GM21423 (cell line): ENCODE measurements around the gene ARHGEF28.

Source experiments
- ATAC-seq: cut with Tn5 transposase; IDR thresholded peaks from one replicate; pipeline ENCODE4 v1.9.1; 2021; ENCODE audit warnings: mild to moderate bottlenecking, moderate library complexity; ENCODE audit not compliant: unreplicated experiment

Gene ARHGEF28

DNA sequence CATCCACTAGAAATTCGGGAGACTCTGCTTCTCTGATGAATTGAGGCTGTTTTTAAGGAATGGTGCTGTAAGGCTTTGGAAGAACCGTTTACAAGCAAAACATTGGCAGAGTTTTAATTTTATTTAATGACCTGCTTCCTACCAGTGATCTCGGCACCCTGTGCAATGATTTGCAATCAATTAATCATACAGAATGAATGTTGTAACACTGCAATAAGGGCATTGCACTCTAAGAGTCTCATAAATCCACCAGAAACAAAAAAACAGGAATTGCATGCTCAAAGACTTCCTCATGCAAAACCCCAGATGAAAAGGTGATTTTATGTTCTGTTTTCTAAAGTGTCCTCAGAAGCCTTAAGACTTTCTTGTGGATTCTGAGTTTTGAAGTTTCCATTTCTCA lies 295.7 kb downstream of the ARHGEF28 start:
- ATAC-seq = no peak

- ATAC-seq = no peak
Observed at GRCh38 chr5:73922224-73922623, 296.2 kb downstream of the ARHGEF28 start.

- ATAC-seq = no peak
Observed at GRCh38 chr5:73922875-73923557, 297.0 kb downstream of the ARHGEF28 start.

DNA sequence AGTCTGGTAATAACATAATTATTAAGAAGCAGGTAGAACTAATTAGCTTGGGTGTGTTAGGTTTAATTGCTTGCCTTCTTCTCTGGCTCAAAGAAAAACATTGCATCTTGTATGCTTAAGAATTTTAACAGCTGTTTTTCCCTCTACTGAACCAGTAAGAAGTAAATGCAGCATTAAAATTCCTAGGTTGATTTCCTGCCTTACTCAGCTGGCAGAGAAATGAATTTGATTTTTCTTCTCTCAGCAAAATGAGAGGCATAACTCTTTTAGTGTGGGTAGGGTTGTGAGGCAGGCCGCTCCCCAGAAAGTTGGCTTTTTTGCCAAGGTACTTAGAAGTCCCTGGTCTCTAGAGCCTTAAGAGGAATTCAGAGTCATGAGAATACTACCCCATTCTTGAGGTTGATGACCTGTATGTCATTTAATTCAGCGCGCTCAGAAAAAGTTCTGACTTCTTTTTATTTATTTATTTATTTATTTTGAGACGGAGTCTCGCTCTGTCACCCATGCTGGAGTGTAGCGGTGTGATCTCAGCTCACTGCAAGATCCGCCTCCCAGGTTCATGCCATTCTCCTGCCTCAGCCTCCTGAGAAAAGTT lies 302.6 kb downstream of the ARHGEF28 start:
- no peak for ATAC-seq

- ATAC-seq = no peak
Observed at GRCh38 chr5:73935719-73936118, 309.7 kb downstream of the ARHGEF28 start.

- ATAC-seq = no peak
Observed at GRCh38 chr5:73938280-73938937, 312.4 kb downstream of the ARHGEF28 start.

GRCh38 chr5:73938938-73939320 lies 312.9 kb downstream of the ARHGEF28 start:
- ATAC-seq = no peak

- no peak for ATAC-seq
Observed at GRCh38 chr5:73939557-73939956, 313.6 kb downstream of the ARHGEF28 start.

DNA sequence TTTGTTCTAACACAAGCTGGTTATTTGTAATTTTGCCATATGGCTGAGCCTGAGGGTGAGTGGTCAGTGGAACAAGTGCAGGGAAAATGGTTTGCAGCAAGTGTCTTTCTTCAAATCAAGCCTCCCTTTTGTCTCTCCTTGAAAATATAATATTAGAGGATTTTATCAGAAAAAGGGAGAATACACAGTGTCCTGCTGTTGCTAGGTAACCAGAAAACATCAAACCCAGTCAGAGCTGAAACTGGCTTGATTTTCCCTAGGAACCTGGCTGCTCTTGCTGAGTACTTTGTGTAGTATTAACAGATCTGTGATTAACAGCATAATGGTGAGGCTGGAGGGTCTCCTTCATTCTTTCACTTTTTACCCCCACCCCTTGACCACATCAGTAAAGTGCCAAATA lies 314.0 kb downstream of the ARHGEF28 start:
- no peak for ATAC-seq

DNA sequence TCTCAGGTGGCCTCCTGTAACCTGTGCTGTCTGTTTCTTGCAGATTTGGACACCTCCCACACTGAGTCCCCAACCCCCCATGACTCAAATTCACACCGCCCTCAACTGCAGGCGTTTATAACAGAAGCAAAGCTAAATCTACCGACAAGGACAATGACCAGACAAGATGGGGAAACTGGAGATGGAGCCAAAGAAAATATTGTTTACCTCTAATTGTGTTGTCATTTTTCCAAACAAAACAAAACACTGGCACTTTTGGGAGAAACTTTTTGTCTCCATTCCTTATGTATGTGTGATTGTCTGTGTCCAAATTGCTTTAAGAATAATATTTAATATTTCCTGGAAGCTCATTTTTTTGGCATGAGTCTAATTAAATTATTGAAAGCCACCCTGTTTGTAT lies 314.8 kb downstream of the ARHGEF28 start:
- ATAC-seq = no peak

- no peak for ATAC-seq
Observed at GRCh38 chr5:73942783-73943182, 316.8 kb downstream of the ARHGEF28 start.

- ATAC-seq = no peak
Observed at GRCh38 chr5:73943397-73943796, 317.4 kb downstream of the ARHGEF28 start.

DNA sequence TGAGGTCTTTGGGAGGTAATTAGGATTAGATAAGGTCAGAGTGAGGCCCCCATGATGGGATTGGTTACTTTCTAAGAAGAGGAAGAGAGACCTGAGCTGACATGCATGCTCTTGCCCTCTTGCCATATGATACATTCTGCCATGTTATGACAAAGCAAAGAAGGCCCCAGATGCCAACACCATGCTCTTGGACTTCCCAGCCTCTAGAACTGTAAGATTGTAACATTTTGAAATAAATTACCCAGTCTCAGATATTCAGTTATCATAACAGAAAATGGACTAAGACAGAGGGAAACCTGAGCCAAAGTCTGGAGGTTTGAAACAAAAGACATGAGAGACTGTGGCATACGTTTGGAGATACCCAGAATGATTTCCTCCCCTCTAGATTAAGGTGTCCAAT lies 318.6 kb downstream of the ARHGEF28 start:
- ATAC-seq = no peak

DNA sequence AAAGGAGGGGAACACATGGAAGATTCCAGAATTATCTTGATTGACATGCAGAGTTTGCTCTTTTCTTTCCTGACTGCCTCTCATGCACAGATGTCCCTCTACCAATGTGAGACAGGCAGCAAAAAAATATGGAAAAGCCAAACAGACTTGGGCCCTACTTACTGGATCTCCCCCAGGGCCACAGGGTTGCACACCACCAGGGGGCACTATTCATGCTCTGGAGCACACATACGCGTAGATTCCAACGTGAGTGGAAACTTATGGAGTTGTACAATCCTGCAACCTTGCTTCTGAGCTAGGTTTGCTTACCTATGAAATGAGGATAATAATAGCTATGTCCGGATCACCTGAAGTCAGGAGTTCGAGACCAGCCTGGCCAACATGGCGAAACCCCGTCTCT lies 319.5 kb downstream of the ARHGEF28 start:
- no peak for ATAC-seq

- ATAC-seq = no peak
Observed at GRCh38 chr5:73946278-73946677, 320.3 kb downstream of the ARHGEF28 start.

DNA sequence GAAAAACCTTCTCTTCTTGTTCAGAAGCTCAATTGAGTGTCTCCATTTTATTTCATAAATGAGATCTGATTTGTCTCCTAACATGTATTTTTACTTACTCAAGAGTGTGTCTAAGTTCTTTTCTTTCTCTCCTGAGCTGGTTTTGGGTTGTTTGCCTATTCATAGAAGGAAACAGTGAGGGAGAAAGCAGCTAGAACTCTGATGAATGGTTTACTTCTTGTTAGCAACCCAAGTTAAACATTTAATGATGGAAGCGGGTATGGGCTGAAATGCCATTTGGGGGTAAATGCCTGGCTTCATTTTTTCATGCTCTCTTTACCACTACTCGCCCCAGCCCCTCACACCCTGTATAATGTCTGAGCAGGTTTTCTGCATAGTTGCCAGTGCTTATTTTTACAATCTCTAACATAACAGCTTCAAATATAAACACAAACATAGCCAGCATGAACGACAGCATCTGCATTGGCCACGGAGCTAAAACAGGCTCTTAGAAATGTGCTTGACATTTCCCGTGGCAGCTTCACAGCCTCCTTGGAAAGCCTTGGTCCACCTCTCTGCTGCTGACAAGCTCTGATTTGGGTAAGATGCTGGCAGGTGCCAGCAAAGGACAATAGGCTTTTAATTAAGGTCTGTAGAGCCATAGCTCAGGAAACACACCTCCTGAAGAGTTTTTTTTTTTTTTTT lies 321.1 kb downstream of the ARHGEF28 start:
- ATAC-seq = no peak

GRCh38 chr5:73947906-73948640 lies 322.1 kb downstream of the ARHGEF28 start:
- no peak for ATAC-seq

GRCh38 chr5:73948720-73949119 lies 322.7 kb downstream of the ARHGEF28 start:
- ATAC-seq = no peak

- ATAC-seq = no peak
Observed at GRCh38 chr5:73950441-73950873, 324.5 kb downstream of the ARHGEF28 start.

GRCh38 chr5:73950912-73951430 lies 325.0 kb downstream of the ARHGEF28 start:
- ATAC-seq = no peak

DNA sequence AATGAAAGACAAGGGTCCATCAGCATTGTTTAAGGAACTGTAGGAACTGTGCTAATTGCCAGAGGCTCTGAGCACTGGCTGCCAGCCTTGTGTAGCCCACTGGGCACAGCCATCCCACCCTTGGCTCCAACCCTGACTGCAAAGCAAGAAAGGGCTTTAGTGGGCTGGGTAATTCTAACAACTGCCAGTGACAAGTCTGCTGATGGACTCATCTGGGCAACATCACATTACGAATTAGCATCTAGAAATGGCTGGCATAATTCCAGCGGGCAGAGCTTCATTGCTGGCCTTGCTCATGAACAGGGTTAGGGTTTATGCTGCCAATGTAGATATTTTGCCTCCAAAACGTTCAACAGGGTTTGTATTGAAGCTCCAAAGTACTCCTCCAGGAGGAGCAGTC lies 326.9 kb downstream of the ARHGEF28 start:
- ATAC-seq = no peak
